ENCODE data around the gene TAS1R3. TPM values are rescaled to one million over a fixed set of nuclear protein-coding genes. Genes with fewer than 3 reads are reported as not detected.

TAS1R3 gene
- total RNA-seq, 2 donors from 2014 or later = 0.24 to 0.57 TPM

DNA sequence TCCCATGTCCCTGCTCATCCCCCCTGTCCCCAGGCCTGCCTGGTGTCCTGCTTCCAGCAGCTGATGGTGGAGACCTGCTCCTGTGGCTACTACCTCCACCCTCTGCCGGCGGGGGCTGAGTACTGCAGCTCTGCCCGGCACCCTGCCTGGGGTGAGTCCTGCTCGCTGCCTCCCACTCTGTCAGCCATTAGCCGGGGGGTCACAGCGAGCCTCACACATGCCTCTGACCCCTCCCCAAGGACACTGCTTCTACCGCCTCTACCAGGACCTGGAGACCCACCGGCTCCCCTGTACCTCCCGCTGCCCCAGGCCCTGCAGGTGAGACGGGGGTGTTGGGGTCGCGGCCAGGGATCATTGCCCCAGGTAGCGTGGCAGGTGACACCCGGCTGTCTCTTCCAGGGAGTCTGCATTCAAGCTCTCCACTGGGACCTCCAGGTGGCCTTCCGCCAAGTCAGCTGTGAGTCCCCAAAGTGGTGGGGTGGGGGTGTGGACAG lies 40.8 kb upstream of the TAS1R3 start:
- TF ChIP-seq CTCF (IDR thresholded peaks at IDR 0.05) = peak; percentile 57
- Histone ChIP-seq H3K27me3 (peaks cover 21% of the 10 kb centered on the region), H3K4me3 (no peak overlapping the region), H3K9me3 (no peaks in the 10 kb centered on the region), H3K36me3 (no peaks in the 10 kb centered on the region), H3K9ac (ENCODE audit: low read depth in 2 of 2, low read length in 2 of 2) (no peak overlapping the region), H3K4me1 (peaks cover 13% of the 10 kb centered on the region), H3K27ac (no peak overlapping the region)
- DNase-seq = peak; percentile 86
- intact Hi-C loops (cut with DNase I) = loop anchor here (5.0 to 10.0 kb wide), 2 partner anchors 168 to 305 kb away; partner anchors contain the start of gene PERM1

GRCh38 chr1:1291023-1291528 lies 40.0 kb upstream of the TAS1R3 start:
- no peak overlapping the region for H3K9ac ChIP-seq (ENCODE audit: low read depth in 2 of 2, low read length in 2 of 2)
- no peak overlapping the region for H3K4me3 ChIP-seq
- peak; percentile 58 for DNase-seq
- H3K27me3 ChIP-seq = peaks cover 15% of the 10 kb centered on the region
- peaks cover 6% of the 10 kb centered on the region for H3K4me1 ChIP-seq
- no peaks in the 10 kb centered on the region for H3K9me3 ChIP-seq
- H3K36me3 ChIP-seq = no peaks in the 10 kb centered on the region
- no peak overlapping the region for H3K27ac ChIP-seq
- intact Hi-C loops (cut with DNase I) = loop anchor here (5.0 to 10.0 kb wide), 2 partner anchors 169 to 306 kb away; partner anchors contain the start of gene PERM1
- no peak for TF ChIP-seq CTCF (IDR thresholded peaks at IDR 0.05)

GRCh38 chr1:1291548-1292441 lies 39.3 kb upstream of the TAS1R3 start:
- intact Hi-C loops (cut with DNase I) = loop anchor here (5.0 to 10.0 kb wide), 2 partner anchors 169 to 307 kb away; partner anchors contain the start of gene PERM1
- no peak overlapping the region for H3K4me3 ChIP-seq

GRCh38 chr1:1292442-1292779 lies 38.7 kb upstream of the TAS1R3 start:
- TF ChIP-seq CTCF (IDR thresholded peaks at IDR 0.05) = no peak
- intact Hi-C loops (cut with DNase I) = loop anchor here (5.0 to 10.0 kb wide), 2 partner anchors 170 to 308 kb away; partner anchors contain the start of gene PERM1
- no peak for DNase-seq
- H3K9me3 ChIP-seq = no peaks in the 10 kb centered on the region
- no peaks in the 10 kb centered on the region for H3K36me3 ChIP-seq
- H3K4me3 ChIP-seq = no peak overlapping the region
- no peak overlapping the region for H3K9ac ChIP-seq (ENCODE audit: low read depth in 2 of 2, low read length in 2 of 2)
- H3K27ac ChIP-seq = no peak overlapping the region
- peaks cover 6% of the 10 kb centered on the region for H3K4me1 ChIP-seq
- peaks cover 3% of the 10 kb centered on the region for H3K27me3 ChIP-seq

More at GRCh38 chr1:1291548-1292441, 39.3 kb upstream of the TAS1R3 start:
- DNase-seq = peak; percentile 83
- peaks cover 6% of the 10 kb centered on the region for H3K4me1 ChIP-seq
- H3K9ac ChIP-seq (ENCODE audit: low read depth in 2 of 2, low read length in 2 of 2) = peak overlapping the region in 1 of 2 donors; percentile 12
- no peaks in the 10 kb centered on the region for H3K9me3 ChIP-seq
- peak; percentile 66 for TF ChIP-seq CTCF (IDR thresholded peaks at IDR 0.05)
- H3K27ac ChIP-seq = no peak overlapping the region
- no peaks in the 10 kb centered on the region for H3K36me3 ChIP-seq
- H3K27me3 ChIP-seq = peaks cover 8% of the 10 kb centered on the region

DNA sequence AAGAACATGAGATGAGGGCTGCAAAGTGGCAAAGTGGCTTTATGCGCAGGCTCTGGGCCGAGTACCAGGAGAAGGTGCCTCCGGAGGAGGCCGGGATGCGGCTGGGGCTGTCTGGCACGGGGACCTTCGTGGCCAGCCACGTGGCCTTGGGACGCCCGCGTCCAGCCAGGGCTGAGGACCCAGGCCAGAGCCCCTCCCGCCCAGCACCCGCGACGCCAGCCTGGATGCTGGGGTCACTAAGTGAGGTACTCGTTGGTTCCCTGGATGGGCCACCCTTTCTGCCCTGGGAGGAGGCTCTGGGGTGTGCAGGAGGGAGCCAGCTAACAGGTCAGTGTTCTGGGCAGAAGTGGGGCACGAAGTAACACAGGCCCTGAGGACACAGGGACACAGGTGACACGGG lies 38.2 kb upstream of the TAS1R3 start:
- H3K36me3 ChIP-seq = no peaks in the 10 kb centered on the region
- no peak for TF ChIP-seq CTCF (IDR thresholded peaks at IDR 0.05)
- H3K9ac ChIP-seq (ENCODE audit: low read depth in 2 of 2, low read length in 2 of 2) = no peak overlapping the region
- peaks cover 6% of the 10 kb centered on the region for H3K4me1 ChIP-seq
- no peak overlapping the region for H3K27ac ChIP-seq
- no peaks in the 10 kb centered on the region for H3K27me3 ChIP-seq
- intact Hi-C loops (cut with DNase I) = loop anchor here (5.0 to 10.0 kb wide), 2 partner anchors 171 to 308 kb away; partner anchors contain the start of gene PERM1
- H3K4me3 ChIP-seq = no peak overlapping the region
- DNase-seq = no peak
- H3K9me3 ChIP-seq = no peaks in the 10 kb centered on the region
